HCT116 (cell line): ENCODE measurements around the gene SESN1. TPM values are rescaled to one million over a fixed set of nuclear protein-coding genes. Genes with fewer than 3 reads are reported as not detected.

Source experiments
- ATAC-seq: fragments of 200-7000 bp; cut with Tn5 transposase; 2 replicates; pipeline ENCODE4 v1.9.1; 2020; ENCODE audit warnings: mild to moderate bottlenecking, moderate library complexity
- BruUV-seq: library from RNA; stranded (reverse); fragments of 400-500 nt; replicated peaks from 2 replicates; lab custom pipeline; 2021; lab: Mats Ljungman, UMichigan
- CTCF ChIA-PET: fragments of 300-600 bp; sonication (Branson Sonifier 250); formaldehyde crosslinking; loops from one replicate; lab custom pipeline; 2021; ENCODE audit warnings: antibody characterized with exemption; lab: Charles Lee
- POLR2A ChIA-PET: fragments of 300-600, 350-600 bp; sonication (Branson Sonifier 250); formaldehyde crosslinking; loops from one replicate; lab custom pipeline; 2021; ENCODE audit warnings: antibody characterized with exemption; lab: Charles Lee
- RAD21 ChIA-PET, 2 experiments: fragments of 300-600 bp; sonication (Branson Sonifier 250); formaldehyde crosslinking; loops; one replicate each; lab custom pipeline; 2023; ENCODE audit warnings: low total read pairs in 2 of 2; ENCODE audit not compliant: uncharacterized antibody in 2 of 2, unreplicated experiment in 2 of 2, low non-redundant PET in 1 of 2; lab: Charles Lee
- DNase-seq: peaks from one replicate; pipeline ENCODE4 v3.0.0-alpha.2; 2010; ENCODE audit warnings: low read depth, low spot score
- H2AFZ ChIP-seq: fragments of 200-600 bp; shearing (Covaris generic), sonication (generic); 2 replicates; pipeline ENCODE4 v1.6.1; 2017; ENCODE audit warnings: low read depth, mixed run types, mixed read lengths, antibody characterized with exemption, low read length; ENCODE audit not compliant: poor library complexity, severe bottlenecking
- H3K27ac ChIP-seq: 2 replicates; pipeline ENCODE4 v1.5.1; 2012; ENCODE audit warnings: low read depth, low read length
- H3K27me3 ChIP-seq: fragments of 200-600 bp; sonication (generic); 2 replicates; pipeline ENCODE4 v1.6.1; 2016; ENCODE audit warnings: mixed run types, low read length, mixed read lengths; ENCODE audit not compliant: insufficient read depth
- H3K36me3 ChIP-seq, 2 experiments: fragments of 200-500 bp in 1 of 2; fragments of 200-600 bp in 1 of 2; sonication (Bioruptor generic) in 1 of 2; sonication (generic) in 1 of 2; 2 replicates each; pipeline versions ENCODE4 v1.5.1 to v1.6.1; 2014 to 2016; ENCODE audit warnings: low read length in 2 of 2, inconsistent platforms in 1 of 2, mixed read lengths in 1 of 2, mixed run types in 1 of 2; ENCODE audit not compliant: insufficient read depth in 2 of 2, control insufficient read depth in 1 of 2
- H3K4me1 ChIP-seq, 2 experiments: fragments of 200-600 bp in 1 of 2; sonication (generic) in 1 of 2; 2 replicates each; pipeline versions ENCODE4 v1.5.1 to v1.6.1; 2012 to 2017; ENCODE audit warnings: low read length in 2 of 2, inconsistent platforms in 1 of 2, mild to moderate bottlenecking in 1 of 2, mixed read lengths in 1 of 2, mixed run types in 1 of 2, moderate library complexity in 1 of 2; ENCODE audit not compliant: insufficient read depth in 2 of 2, control insufficient read depth in 1 of 2
- H3K4me2 ChIP-seq: fragments of 200-600 bp; sonication (generic); 2 replicates; pipeline ENCODE4 v1.6.1; 2017; ENCODE audit warnings: mixed run types, low read length, mixed read lengths
- H3K4me3 ChIP-seq, 2 experiments: fragments of 200-600 bp in 1 of 2; sonication (generic) in 1 of 2; replicated peaks in 1 of 2; 2 replicates each; pipeline ENCODE4 v1.5.1; 2011 to 2016; ENCODE audit warnings: low read length in 2 of 2, control low read depth in 1 of 2, low read depth in 1 of 2, mild to moderate bottlenecking in 1 of 2, mixed read lengths in 1 of 2, mixed run types in 1 of 2
- H3K79me2 ChIP-seq: fragments of 200-600 bp; sonication (generic); 2 replicates; pipeline ENCODE4 v1.6.1; 2017; ENCODE audit warnings: mild to moderate bottlenecking, mixed run types, low read length, moderate library complexity, mixed read lengths; ENCODE audit not compliant: insufficient read depth
- H3K9ac ChIP-seq: fragments of 200-600 bp; sonication (generic); 2 replicates; pipeline ENCODE4 v1.6.1; 2016; ENCODE audit warnings: low read length, mixed read lengths
- H3K9me2 ChIP-seq: fragments of 200-600 bp; sonication (generic), shearing (Covaris generic); 2 replicates; pipeline ENCODE4 v1.6.1; 2017; ENCODE audit warnings: mixed run types, mild to moderate bottlenecking, moderate library complexity; ENCODE audit not compliant: insufficient read depth
- H3K9me3 ChIP-seq, 2 experiments: fragments of 200-500 bp in 1 of 2; fragments of 200-600 bp in 1 of 2; sonication (Bioruptor generic) in 1 of 2; sonication (generic) in 1 of 2; 2 replicates each; pipeline ENCODE4 v1.6.1; 2014 to 2017; ENCODE audit warnings: low read length in 2 of 2, mixed read lengths in 2 of 2, inconsistent platforms in 1 of 2, low read depth in 1 of 2, mild to moderate bottlenecking in 1 of 2, mixed run types in 1 of 2, moderate library complexity in 1 of 2; ENCODE audit not compliant: control insufficient read depth in 1 of 2, insufficient read depth in 1 of 2
- H4K20me1 ChIP-seq: fragments of 200-600 bp; sonication (generic), shearing (Covaris generic); 2 replicates; pipeline ENCODE4 v1.6.1; 2017; ENCODE audit warnings: mixed run types, mild to moderate bottlenecking, moderate library complexity; ENCODE audit not compliant: insufficient read depth
- CTCF ChIP-seq, 3 experiments: fragments of 200-600 bp in 1 of 3; sonication (generic) in 1 of 3; IDR thresholded peaks in 2 of 3; conservative IDR thresholded peaks in 1 of 3; 2 replicates each; pipeline ENCODE4 v1.5.1; 2012 to 2017; ENCODE audit warnings: low read depth in 2 of 3, low read length in 2 of 3, antibody characterized with exemption in 1 of 3, borderline replicate concordance in 1 of 3, control low read depth in 1 of 3, mild to moderate bottlenecking in 1 of 3, mixed read lengths in 1 of 3, mixed run types in 1 of 3, moderate library complexity in 1 of 3; ENCODE audit not compliant: insufficient read depth in 1 of 3
- ELF1 ChIP-seq: IDR thresholded peaks from 2 replicates; pipeline ENCODE4 v1.6.1; 2012; ENCODE audit warnings: low read depth, borderline replicate concordance
- EZH2 ChIP-seq: fragments of 200-600 bp; sonication (generic); IDR thresholded peaks from 2 replicates; pipeline ENCODE4 v1.6.1; 2017; ENCODE audit warnings: antibody characterized with exemption, mixed run types
- JUND ChIP-seq: IDR thresholded peaks from 2 replicates; pipeline ENCODE4 v1.6.1; 2012
- MAX ChIP-seq: IDR thresholded peaks from 2 replicates; pipeline ENCODE4 v1.6.1; 2012
- REST ChIP-seq: IDR thresholded peaks from 2 replicates; pipeline ENCODE4 v1.6.1; 2012; ENCODE audit warnings: low read depth
- SP1 ChIP-seq: IDR thresholded peaks from 2 replicates; pipeline ENCODE4 v1.6.1; 2012; ENCODE audit warnings: low read depth
- YY1 ChIP-seq: IDR thresholded peaks from 2 replicates; pipeline ENCODE4 v1.6.1; 2011; ENCODE audit warnings: low read length, low read depth, moderate library complexity, mild to moderate bottlenecking; ENCODE audit not compliant: insufficient replicate concordance; ENCODE audit errors: extremely low read depth
- intact Hi-C: fragments of 100-400 bp; cut with micrococcal nuclease; formaldehyde crosslinking; loops from 2 replicates; pipeline ENCODE4 v1.10.0; 2022
- total RNA-seq: library from RNA; stranded (reverse); gene quantifications from one replicate; pipeline ENCODE4 v1.2.1, GENCODE V29; 2021; ENCODE audit not compliant: unreplicated experiment

Gene SESN1
- total RNA-seq, 1 experiment from 2014 or later = 9.3 TPM

- no peaks in the 10 kb centered on the region for H3K36me3 ChIP-seq
- RAD21 ChIA-PET = no interaction called here
- H3K27ac ChIP-seq = no peak overlapping the region
- H3K79me2 ChIP-seq = no peaks in the 10 kb centered on the region
- TF ChIP-seq CTCF (IDR thresholded peaks at IDR 0.05 in 2 of 3, conservative IDR thresholded peaks at IDR 0.05 in 1 of 3; ENCODE audit: borderline replicate concordance in 1 of 3, insufficient read depth in 1 of 3, low read depth in 2 of 3, low read length in 2 of 3) (no peak), MAX (no peak), SP1 (no peak), ELF1 (no peak), JUND (no peak), REST (no peak), EZH2 (no peak), YY1 (no peak)
- no peak for ATAC-seq
- H3K9ac ChIP-seq = no peak overlapping the region
- BruUV-seq = no TSS peak
- no peak overlapping the region for H3K4me3 ChIP-seq
- H3K4me1 ChIP-seq = no peaks in the 10 kb centered on the region
- no peaks in the 10 kb centered on the region for H3K9me2 ChIP-seq
- CTCF ChIA-PET = no interaction called here
- POLR2A ChIA-PET = no interaction called here
- intact Hi-C loops = no loop called here
- H4K20me1 ChIP-seq = no peaks in the 10 kb centered on the region
- no peaks in the 10 kb centered on the region for H3K27me3 ChIP-seq
- no peak overlapping the region for H2AFZ ChIP-seq
- no peak overlapping the region for H3K4me2 ChIP-seq
- DNase-seq = no peak
- no peaks in the 10 kb centered on the region for H3K9me3 ChIP-seq
Observed at GRCh38 chr6:108951351-108951953, 143.2 kb downstream of the SESN1 start.
